ENCODE results near the gene EFCAB6.

Gene EFCAB6

DNA sequence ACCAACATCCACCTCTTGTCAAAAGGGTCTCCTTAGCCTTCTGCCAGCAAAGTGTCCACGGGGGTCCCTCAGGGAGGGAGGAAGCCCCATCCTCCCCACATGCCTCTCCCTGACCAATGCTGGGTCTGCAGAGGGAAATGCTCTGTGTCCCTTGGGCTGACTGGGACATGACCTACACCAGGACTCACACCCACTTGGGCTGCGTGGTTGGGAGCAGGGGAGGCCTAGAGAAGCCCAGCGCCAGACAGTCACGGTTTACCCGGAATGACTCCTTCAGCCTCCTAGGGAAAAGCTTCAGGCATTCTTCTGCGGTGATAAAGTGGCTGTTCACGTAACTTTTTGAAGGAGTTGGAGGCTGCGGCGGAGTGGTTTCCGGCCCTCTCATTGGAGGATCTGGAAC is 180.3 kb downstream of the EFCAB6 start (continued):
- TF ChIP-seq, protein P1, sequence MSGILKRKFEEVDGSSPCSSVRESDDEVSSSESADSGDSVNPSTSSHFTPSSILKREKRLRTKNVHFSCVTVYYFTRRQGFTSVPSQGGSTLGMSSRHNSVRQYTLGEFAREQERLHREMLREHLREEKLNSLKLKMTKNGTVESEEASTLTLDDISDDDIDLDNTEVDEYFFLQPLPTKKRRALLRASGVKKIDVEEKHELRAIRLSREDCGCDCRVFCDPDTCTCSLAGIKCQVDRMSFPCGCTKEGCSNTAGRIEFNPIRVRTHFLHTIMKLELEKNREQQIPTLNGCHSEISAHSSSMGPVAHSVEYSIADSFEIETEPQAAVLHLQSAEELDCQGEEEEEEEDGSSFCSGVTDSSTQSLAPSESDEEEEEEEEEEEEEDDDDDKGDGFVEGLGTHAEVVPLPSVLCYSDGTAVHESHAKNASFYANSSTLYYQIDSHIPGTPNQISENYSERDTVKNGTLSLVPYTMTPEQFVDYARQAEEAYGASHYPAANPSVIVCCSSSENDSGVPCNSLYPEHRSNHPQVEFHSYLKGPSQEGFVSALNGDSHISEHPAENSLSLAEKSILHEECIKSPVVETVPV (CRISPR knock-in tag; IDR thresholded peaks at IDR 0.05): no peak

DNA sequence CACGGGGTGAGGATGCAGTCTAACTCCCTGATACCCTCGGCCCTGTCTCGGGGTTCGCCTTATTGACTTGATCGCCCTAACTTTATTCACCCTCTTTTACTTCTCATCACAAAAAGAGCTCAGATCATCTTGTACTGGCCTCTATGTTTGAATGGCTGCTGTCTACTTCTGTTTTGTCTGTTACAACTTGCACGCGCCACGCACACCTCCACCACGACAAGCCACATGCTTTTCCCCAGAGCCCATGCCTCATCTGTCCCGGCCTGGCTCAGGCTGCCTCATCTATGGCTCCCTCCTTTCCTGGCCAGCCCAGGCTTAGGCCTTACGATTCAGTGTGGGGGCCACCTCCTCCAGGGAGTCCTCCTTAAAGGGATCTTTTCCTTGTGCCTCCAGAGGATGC is 180.9 kb downstream of the EFCAB6 start:
- ATAC-seq: no peak
- TF ChIP-seq CSDC2 (CRISPR knock-in tag; IDR thresholded peaks at IDR 0.05): no peak
- TF ChIP-seq ZNF8 (CRISPR knock-in tag; IDR thresholded peaks at IDR 0.05): no peak
- TF ChIP-seq TOX (CRISPR knock-in tag; IDR thresholded peaks at IDR 0.05; ENCODE audit: borderline replicate concordance): no peak
- TF ChIP-seq PPARA (CRISPR knock-in tag; IDR thresholded peaks at IDR 0.05; ENCODE audit: borderline replicate concordance): no peak
- TF ChIP-seq BACH2 (CRISPR knock-in tag; IDR thresholded peaks at IDR 0.05; ENCODE audit: borderline replicate concordance): no peak
- TF ChIP-seq ZFP3 (CRISPR knock-in tag; IDR thresholded peaks at IDR 0.05): no peak
- TF ChIP-seq ZFP30 (CRISPR knock-in tag; IDR thresholded peaks at IDR 0.05): no peak
- no peak for TF ChIP-seq ZNF565 (CRISPR knock-in tag; conservative IDR thresholded peaks at IDR 0.05; ENCODE audit: low read depth)

DNA sequence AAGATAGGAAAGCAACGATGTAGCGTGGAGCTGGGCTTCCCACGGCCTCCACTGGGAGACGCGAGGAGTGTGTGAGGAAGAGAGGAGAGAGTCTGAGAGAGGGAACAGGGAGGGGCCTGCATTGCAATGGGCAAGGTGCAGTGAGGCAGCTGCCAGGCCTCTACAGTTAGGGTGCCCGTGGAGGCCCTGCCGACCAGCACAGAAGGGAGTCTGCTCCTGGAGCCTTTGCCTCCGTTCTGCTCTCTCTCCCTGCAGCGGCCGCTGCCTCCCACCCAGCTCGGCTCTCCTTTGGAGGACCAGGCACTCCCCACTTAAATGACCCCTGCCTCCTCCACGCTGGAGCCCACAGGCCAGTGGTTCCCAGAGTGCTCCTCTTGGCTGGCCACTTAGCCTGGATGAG is 181.7 kb downstream of the EFCAB6 start:
- ATAC-seq: no peak
- no peak for TF ChIP-seq ISL1 (CRISPR knock-in tag; IDR thresholded peaks at IDR 0.05)

DNA sequence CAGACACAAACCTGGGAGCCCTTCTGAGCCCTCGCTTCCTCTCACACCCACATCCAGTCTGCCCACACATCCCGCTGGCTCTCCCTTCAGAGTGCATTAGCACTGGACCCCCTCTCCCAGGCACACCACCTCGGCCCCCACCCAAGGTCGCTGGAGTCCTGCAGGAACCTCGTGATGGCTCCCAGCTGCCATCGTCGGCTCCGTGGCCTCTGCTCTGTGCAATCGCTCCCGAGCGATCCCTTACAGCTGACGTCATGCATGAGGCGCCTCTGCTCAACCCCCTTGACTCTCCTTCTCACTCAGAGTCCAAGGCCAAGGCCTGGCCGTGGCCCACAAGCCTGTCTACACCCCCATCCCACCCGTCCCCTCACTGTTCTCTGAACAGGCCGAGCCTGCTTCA is 183.9 kb downstream of the EFCAB6 start:
- TF ChIP-seq ZNF70 (CRISPR knock-in tag; IDR thresholded peaks at IDR 0.05) (no peak), ZFP3 (CRISPR knock-in tag; IDR thresholded peaks at IDR 0.05) (no peak), ISL1 (CRISPR knock-in tag; IDR thresholded peaks at IDR 0.05) (no peak), RARB (CRISPR knock-in tag; IDR thresholded peaks at IDR 0.05) (no peak), ZNF565 (CRISPR knock-in tag; conservative IDR thresholded peaks at IDR 0.05; ENCODE audit: low read depth) (no peak), CSDC2 (CRISPR knock-in tag; IDR thresholded peaks at IDR 0.05) (no peak), ZFP30 (CRISPR knock-in tag; IDR thresholded peaks at IDR 0.05) (no peak), TCF4 (CRISPR knock-in tag; IDR thresholded peaks at IDR 0.05; ENCODE audit: borderline replicate concordance) (no peak)
- TF ChIP-seq, protein P2, sequence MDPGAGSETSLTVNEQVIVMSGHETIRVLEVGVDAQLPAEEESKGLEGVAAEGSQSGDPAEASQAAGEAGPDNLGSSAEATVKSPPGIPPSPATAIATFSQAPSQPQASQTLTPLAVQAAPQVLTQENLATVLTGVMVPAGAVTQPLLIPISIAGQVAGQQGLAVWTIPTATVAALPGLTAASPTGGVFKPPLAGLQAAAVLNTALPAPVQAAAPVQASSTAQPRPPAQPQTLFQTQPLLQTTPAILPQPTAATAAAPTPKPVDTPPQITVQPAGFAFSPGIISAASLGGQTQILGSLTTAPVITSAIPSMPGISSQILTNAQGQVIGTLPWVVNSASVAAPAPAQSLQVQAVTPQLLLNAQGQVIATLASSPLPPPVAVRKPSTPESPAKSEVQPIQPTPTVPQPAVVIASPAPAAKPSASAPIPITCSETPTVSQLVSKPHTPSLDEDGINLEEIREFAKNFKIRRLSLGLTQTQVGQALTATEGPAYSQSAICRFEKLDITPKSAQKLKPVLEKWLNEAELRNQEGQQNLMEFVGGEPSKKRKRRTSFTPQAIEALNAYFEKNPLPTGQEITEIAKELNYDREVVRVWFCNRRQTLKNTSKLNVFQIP (CRISPR knock-in tag; IDR thresholded peaks at IDR 0.05; ENCODE audit: borderline replicate concordance, low read depth): no peak
- TF ChIP-seq, protein P1 (CRISPR knock-in tag; IDR thresholded peaks at IDR 0.05): no peak
- TF ChIP-seq, protein P3, sequence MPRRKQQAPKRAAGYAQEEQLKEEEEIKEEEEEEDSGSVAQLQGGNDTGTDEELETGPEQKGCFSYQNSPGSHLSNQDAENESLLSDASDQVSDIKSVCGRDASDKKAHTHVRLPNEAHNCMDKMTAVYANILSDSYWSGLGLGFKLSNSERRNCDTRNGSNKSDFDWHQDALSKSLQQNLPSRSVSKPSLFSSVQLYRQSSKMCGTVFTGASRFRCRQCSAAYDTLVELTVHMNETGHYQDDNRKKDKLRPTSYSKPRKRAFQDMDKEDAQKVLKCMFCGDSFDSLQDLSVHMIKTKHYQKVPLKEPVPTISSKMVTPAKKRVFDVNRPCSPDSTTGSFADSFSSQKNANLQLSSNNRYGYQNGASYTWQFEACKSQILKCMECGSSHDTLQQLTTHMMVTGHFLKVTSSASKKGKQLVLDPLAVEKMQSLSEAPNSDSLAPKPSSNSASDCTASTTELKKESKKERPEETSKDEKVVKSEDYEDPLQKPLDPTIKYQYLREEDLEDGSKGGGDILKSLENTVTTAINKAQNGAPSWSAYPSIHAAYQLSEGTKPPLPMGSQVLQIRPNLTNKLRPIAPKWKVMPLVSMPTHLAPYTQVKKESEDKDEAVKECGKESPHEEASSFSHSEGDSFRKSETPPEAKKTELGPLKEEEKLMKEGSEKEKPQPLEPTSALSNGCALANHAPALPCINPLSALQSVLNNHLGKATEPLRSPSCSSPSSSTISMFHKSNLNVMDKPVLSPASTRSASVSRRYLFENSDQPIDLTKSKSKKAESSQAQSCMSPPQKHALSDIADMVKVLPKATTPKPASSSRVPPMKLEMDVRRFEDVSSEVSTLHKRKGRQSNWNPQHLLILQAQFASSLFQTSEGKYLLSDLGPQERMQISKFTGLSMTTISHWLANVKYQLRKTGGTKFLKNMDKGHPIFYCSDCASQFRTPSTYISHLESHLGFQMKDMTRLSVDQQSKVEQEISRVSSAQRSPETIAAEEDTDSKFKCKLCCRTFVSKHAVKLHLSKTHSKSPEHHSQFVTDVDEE (CRISPR knock-in tag; IDR thresholded peaks at IDR 0.05): no peak
- ATAC-seq: no peak

DNA sequence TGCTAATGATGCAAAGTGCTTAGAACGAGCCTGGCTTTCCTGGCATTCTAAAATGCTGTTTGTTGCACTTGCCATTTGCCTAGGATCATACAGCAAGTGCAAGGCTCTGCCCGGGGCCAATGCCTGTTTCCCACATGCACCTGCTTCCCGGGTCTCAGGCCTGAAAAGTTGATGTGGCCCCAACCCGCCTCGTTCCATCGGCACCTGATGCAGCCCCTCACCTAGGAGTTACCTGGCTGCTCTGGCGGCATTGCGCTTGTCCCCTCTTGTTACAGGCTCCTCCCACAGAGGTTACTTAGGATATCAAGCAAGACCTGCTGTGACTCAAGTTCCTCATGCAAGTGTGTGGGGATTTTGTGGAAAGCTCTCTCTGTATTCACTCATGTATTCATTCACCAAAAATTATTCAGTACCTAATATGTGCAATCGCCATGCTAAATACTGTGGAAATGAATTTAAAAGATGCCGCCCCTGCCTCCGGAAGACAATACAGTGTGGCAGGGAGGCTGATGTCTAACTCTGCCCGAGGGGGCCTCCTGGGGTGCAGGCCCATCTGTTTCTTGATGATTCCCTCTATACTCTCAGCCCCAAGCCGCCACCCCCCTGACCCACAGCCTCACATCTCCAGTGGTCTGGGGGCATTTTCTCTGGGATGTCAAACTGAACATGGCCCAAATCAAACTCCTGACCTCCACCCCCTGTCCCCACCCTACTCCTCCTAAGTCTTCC is 184.5 kb downstream of the EFCAB6 start:
- TF ChIP-seq SNAI2 (CRISPR knock-in tag; IDR thresholded peaks at IDR 0.05) (no peak), ZC3H10 (CRISPR knock-in tag; IDR thresholded peaks at IDR 0.05) (no peak), ISL1 (CRISPR knock-in tag; IDR thresholded peaks at IDR 0.05) (no peak), ZFP3 (CRISPR knock-in tag; IDR thresholded peaks at IDR 0.05) (no peak)
- ATAC-seq: no peak

DNA sequence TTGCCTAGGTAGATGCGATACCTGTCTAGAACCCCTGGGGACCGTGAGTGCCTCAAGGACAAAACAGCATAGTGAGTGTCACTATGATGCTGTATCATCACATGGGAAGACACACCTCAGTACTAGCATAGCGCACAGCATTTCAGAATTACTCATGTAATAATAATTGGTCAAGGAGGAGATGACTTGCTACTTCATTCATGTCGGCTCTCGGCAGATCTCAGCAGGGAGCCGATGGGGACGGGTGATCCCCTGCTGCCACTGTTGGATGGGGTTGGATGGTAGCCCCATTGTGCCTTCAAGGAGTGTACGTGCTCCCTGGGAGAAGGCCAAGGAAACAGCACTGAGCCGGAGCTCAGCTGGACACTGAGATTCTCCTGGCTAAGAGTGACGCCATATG is 186.9 kb downstream of the EFCAB6 start:
- TF ChIP-seq TOX (CRISPR knock-in tag; IDR thresholded peaks at IDR 0.05; ENCODE audit: borderline replicate concordance) (no peak), ZFP3 (CRISPR knock-in tag; IDR thresholded peaks at IDR 0.05) (no peak), ZNF8 (CRISPR knock-in tag; IDR thresholded peaks at IDR 0.05) (no peak), OSR1 (CRISPR knock-in tag; IDR thresholded peaks at IDR 0.05) (no peak), PPARA (CRISPR knock-in tag; IDR thresholded peaks at IDR 0.05; ENCODE audit: borderline replicate concordance) (no peak), RARB (CRISPR knock-in tag; IDR thresholded peaks at IDR 0.05) (no peak), ESRRG (CRISPR knock-in tag; IDR thresholded peaks at IDR 0.05) (no peak), ZFP30 (CRISPR knock-in tag; IDR thresholded peaks at IDR 0.05) (no peak), ISL1 (CRISPR knock-in tag; IDR thresholded peaks at IDR 0.05) (no peak), ZNF70 (CRISPR knock-in tag; IDR thresholded peaks at IDR 0.05) (no peak)
- TF ChIP-seq, protein P4, sequence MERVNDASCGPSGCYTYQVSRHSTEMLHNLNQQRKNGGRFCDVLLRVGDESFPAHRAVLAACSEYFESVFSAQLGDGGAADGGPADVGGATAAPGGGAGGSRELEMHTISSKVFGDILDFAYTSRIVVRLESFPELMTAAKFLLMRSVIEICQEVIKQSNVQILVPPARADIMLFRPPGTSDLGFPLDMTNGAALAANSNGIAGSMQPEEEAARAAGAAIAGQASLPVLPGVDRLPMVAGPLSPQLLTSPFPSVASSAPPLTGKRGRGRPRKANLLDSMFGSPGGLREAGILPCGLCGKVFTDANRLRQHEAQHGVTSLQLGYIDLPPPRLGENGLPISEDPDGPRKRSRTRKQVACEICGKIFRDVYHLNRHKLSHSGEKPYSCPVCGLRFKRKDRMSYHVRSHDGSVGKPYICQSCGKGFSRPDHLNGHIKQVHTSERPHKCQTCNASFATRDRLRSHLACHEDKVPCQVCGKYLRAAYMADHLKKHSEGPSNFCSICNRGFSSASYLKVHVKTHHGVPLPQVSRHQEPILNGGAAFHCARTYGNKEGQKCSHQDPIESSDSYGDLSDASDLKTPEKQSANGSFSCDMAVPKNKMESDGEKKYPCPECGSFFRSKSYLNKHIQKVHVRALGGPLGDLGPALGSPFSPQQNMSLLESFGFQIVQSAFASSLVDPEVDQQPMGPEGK (CRISPR knock-in tag; IDR thresholded peaks at IDR 0.05; ENCODE audit: borderline replicate concordance): no peak
- TF ChIP-seq, protein P2 (CRISPR knock-in tag; IDR thresholded peaks at IDR 0.05; ENCODE audit: borderline replicate concordance, low read depth): no peak
- peak; percentile 56 for ATAC-seq

Data from SK-N-SH treated with all-trans-retinoic acid at 6 μM for 48 hours (cell line).